IMR-90 (cell line): Measurements from ENCODE around the gene FBXW4. TPM values are rescaled to one million over a fixed set of nuclear protein-coding genes. Genes with fewer than 3 reads are reported as not detected.
A peak's percentile ranks its signal among the peaks of the same experiment; 100 is the strongest.

ENCODE experiments used
- ATAC-seq: fragments of 200-7000 bp; cut with Tn5 transposase; 2 replicates; pipeline ENCODE4 v1.9.1; 2020; ENCODE audit warnings: low read depth, mild to moderate bottlenecking, moderate library complexity
- BruUV-seq: library from RNA; stranded (reverse); fragments of 400-500 nt; replicated peaks from 2 replicates; lab custom pipeline; 2021; lab: Mats Ljungman, UMichigan
- CTCF ChIA-PET: fragments of 300-600 bp; formaldehyde crosslinking; extraction: SDS; loops from one replicate; lab custom pipeline; 2021; ENCODE audit warnings: antibody characterized with exemption; lab: Yijun Ruan, JAX
- POLR2A ChIA-PET: fragments of 300-600 bp; sonication (Branson Sonifier 250); formaldehyde crosslinking; loops from one replicate; lab custom pipeline; 2022; ENCODE audit warnings: antibody characterized with exemption; ENCODE audit not compliant: unreplicated experiment; lab: Charles Lee
- DNase-seq: peaks from one replicate; pipeline ENCODE4 v3.0.0; 2013
- H2AFZ ChIP-seq: replicated peaks from 2 replicates; pipeline ENCODE3; 2013; ENCODE audit warnings: low read length, mild to moderate bottlenecking; ENCODE audit not compliant: poor library complexity
- H2AK5ac ChIP-seq: 2 replicates; pipeline ENCODE4 v1.6.1; 2013; ENCODE audit warnings: low read depth, low read length, inconsistent platforms
- H2AK9ac ChIP-seq: replicated peaks from 2 replicates; pipeline ENCODE3; 2013; ENCODE audit warnings: mild to moderate bottlenecking, low read depth, low read length, moderate library complexity; ENCODE audit not compliant: poor library complexity
- H2BK120ac ChIP-seq: 2 replicates; pipeline ENCODE4 v1.6.1; 2013; ENCODE audit warnings: low read depth, low read length, inconsistent platforms
- H2BK15ac ChIP-seq: 3 replicates; pipeline ENCODE4 v1.6.1; 2013; ENCODE audit warnings: low read depth, low read length, inconsistent platforms
- H2BK20ac ChIP-seq: 2 replicates; pipeline ENCODE4 v1.6.1; 2013; ENCODE audit warnings: low read depth, mild to moderate bottlenecking, inconsistent platforms, low read length, moderate library complexity
- H2BK5ac ChIP-seq: 2 replicates; pipeline ENCODE4 v1.6.1; 2013; ENCODE audit warnings: mild to moderate bottlenecking, low read depth, low read length, inconsistent platforms; ENCODE audit not compliant: poor library complexity, severe bottlenecking
- H3K14ac ChIP-seq: replicated peaks from 2 replicates; pipeline ENCODE4 v1.6.1; 2013; ENCODE audit warnings: low read depth, low read length, inconsistent platforms
- H3K18ac ChIP-seq: 2 replicates; pipeline ENCODE4 v1.6.1; 2013; ENCODE audit warnings: low read depth, low read length, control low read depth
- H3K23ac ChIP-seq: 2 replicates; pipeline ENCODE4 v1.6.1; 2013; ENCODE audit warnings: low read depth, low read length, inconsistent platforms
- H3K27ac ChIP-seq: 2 replicates; pipeline ENCODE4 v1.5.1; 2013; ENCODE audit warnings: mild to moderate bottlenecking, control low read depth, low read length; ENCODE audit not compliant: insufficient read depth
- H3K27me3 ChIP-seq: 2 replicates; pipeline ENCODE4 v1.6.1; 2013; ENCODE audit warnings: low read length; ENCODE audit not compliant: control insufficient read depth, insufficient read depth
- H3K36me3 ChIP-seq: 2 replicates; pipeline ENCODE4 v1.6.1; 2013; ENCODE audit warnings: low read length, mixed read lengths; ENCODE audit not compliant: control insufficient read depth, insufficient read depth
- H3K4ac ChIP-seq: 2 replicates; pipeline ENCODE4 v1.6.1; 2013; ENCODE audit warnings: low read depth, low read length, inconsistent platforms
- H3K4me1 ChIP-seq: 2 replicates; pipeline ENCODE4 v1.6.1; 2013; ENCODE audit warnings: low read length, mixed read lengths; ENCODE audit not compliant: control insufficient read depth, insufficient read depth
- H3K4me2 ChIP-seq: 2 replicates; pipeline ENCODE4 v1.6.1; 2013; ENCODE audit warnings: low read depth, mild to moderate bottlenecking, control low read depth, low read length, moderate library complexity
- H3K4me3 ChIP-seq: 2 replicates; pipeline ENCODE4 v1.5.1; 2013; ENCODE audit warnings: low read depth, mild to moderate bottlenecking, control low read depth, low read length, moderate library complexity; ENCODE audit not compliant: insufficient read depth
- H3K56ac ChIP-seq: 2 replicates; pipeline ENCODE4 v1.6.1; 2013; ENCODE audit warnings: low read length, inconsistent platforms; ENCODE audit not compliant: insufficient read depth; ENCODE audit errors: extremely low read depth
- H3K79me1 ChIP-seq, 2 experiments: 2 replicates each; pipeline ENCODE4 v1.6.1; 2013; ENCODE audit warnings: low read length in 2 of 2, inconsistent platforms in 1 of 2, low read depth in 1 of 2
- H3K9ac ChIP-seq: 2 replicates; pipeline ENCODE4 v1.6.1; 2013; ENCODE audit warnings: low read depth, low read length, control low read depth
- H3K9me1 ChIP-seq: 2 replicates; pipeline ENCODE4 v1.6.1; 2013; ENCODE audit warnings: low read length, inconsistent platforms; ENCODE audit not compliant: insufficient read depth
- H3K9me3 ChIP-seq: 2 replicates; pipeline ENCODE4 v1.6.1; 2013; ENCODE audit warnings: low read length; ENCODE audit not compliant: control insufficient read depth, insufficient read depth
- H4K20me1 ChIP-seq: 2 replicates; pipeline ENCODE4 v1.6.1; 2013; ENCODE audit warnings: low read length, inconsistent platforms; ENCODE audit not compliant: insufficient read depth
- H4K5ac ChIP-seq: 2 replicates; pipeline ENCODE4 v1.6.1; 2013; ENCODE audit warnings: mild to moderate bottlenecking, low read depth, low read length, control low read depth
- H4K8ac ChIP-seq, 2 experiments: 2 replicates each; pipeline ENCODE4 v1.6.1; 2013; ENCODE audit warnings: low read depth in 2 of 2, low read length in 2 of 2, control low read depth in 1 of 2, inconsistent platforms in 1 of 2
- H4K91ac ChIP-seq: 2 replicates; pipeline ENCODE4 v1.6.1; 2013; ENCODE audit warnings: low read depth, low read length, inconsistent platforms; ENCODE audit not compliant: insufficient read depth
- BHLHE40 ChIP-seq: fragments of 150-350 bp; IDR thresholded peaks from 2 replicates; pipeline ENCODE4 v1.6.1; 2016; ENCODE audit warnings: mild to moderate bottlenecking, low read depth, low read length
- CEBPB ChIP-seq: IDR thresholded peaks from 2 replicates; pipeline ENCODE4 v1.6.1; 2012; ENCODE audit warnings: low read depth, low read length, improper control_type of control experiment
- CHD1 ChIP-seq: IDR thresholded peaks from 2 replicates; pipeline ENCODE4 v1.6.1; 2012; ENCODE audit warnings: low read depth, low read length, improper control_type of control experiment
- ELK1 ChIP-seq: fragments of 150-350 bp; IDR thresholded peaks from 2 replicates; pipeline ENCODE4 v1.6.1; 2016; ENCODE audit warnings: low read depth, mild to moderate bottlenecking, low read length, moderate library complexity, borderline replicate concordance
- FOS ChIP-seq: fragments of 150-350 bp; IDR thresholded peaks from 2 replicates; pipeline ENCODE4 v1.6.1; 2016; ENCODE audit warnings: low read depth, low read length
- MAFK ChIP-seq: IDR thresholded peaks from 2 replicates; pipeline ENCODE4 v1.6.1; 2012; ENCODE audit warnings: low read depth, low read length, improper control_type of control experiment
- MAZ ChIP-seq: IDR thresholded peaks from 2 replicates; pipeline ENCODE4 v1.6.1; 2012; ENCODE audit warnings: low read depth, mild to moderate bottlenecking, low read length, improper control_type of control experiment, moderate library complexity, borderline replicate concordance
- MXI1 ChIP-seq: IDR thresholded peaks from 2 replicates; pipeline ENCODE4 v1.6.1; 2012; ENCODE audit warnings: low read depth, mild to moderate bottlenecking, low read length, moderate library complexity, borderline replicate concordance
- POLR2A ChIP-seq: IDR thresholded peaks from 2 replicates; pipeline ENCODE4 v1.6.1; 2012; ENCODE audit warnings: mild to moderate bottlenecking, low read depth, low read length
- RCOR1 ChIP-seq: IDR thresholded peaks from 2 replicates; pipeline ENCODE4 v1.6.1; 2012; ENCODE audit warnings: mild to moderate bottlenecking, low read length, improper control_type of control experiment; ENCODE audit not compliant: insufficient replicate concordance
- RFX5 ChIP-seq: IDR thresholded peaks from 2 replicates; pipeline ENCODE4 v1.8.0; 2012; ENCODE audit warnings: low read depth, mild to moderate bottlenecking, low read length, moderate library complexity
- SMC3 ChIP-seq: fragments of 150-350 bp; IDR thresholded peaks from 2 replicates; pipeline ENCODE4 v1.6.1; 2016; ENCODE audit warnings: low read depth, mild to moderate bottlenecking, antibody characterized with exemption, low read length, moderate library complexity
- WGBS, 2 experiments: methylation state at CpG; one replicate each; pipeline versions ENCODE4 v1.1.5 to v1.1.7; 2013; ENCODE audit warnings: missing lambda C conversion rate in 2 of 2; ENCODE audit not compliant: insufficient read length in 1 of 2; ENCODE audit errors: extremely low coverage in 2 of 2; 5-methylcytosine and 5-hydroxymethylcytosine counted together
- dilution Hi-C: fragments of 300-500 bp; cut with HindIII; formaldehyde crosslinking; loops from one replicate; pipeline ENCODE4 v1.14.3; 2018; ENCODE audit warnings: low sequenced_read_pairs; ENCODE audit not compliant: unreplicated experiment
- in situ Hi-C: fragments of 300-500 bp; cut with MboI; formaldehyde crosslinking; loops from 3 replicates; pipeline ENCODE4 v1.14.3; 2019; ENCODE audit warnings: low sequenced_read_pairs, inconsistent platforms, mixed read lengths
- intact Hi-C: fragments of 100-400 bp; cut with micrococcal nuclease; formaldehyde crosslinking; loops from 2 replicates; pipeline ENCODE4 v1.10.0; 2022
- polyA plus RNA-seq, 3 experiments: library from polyadenylated mRNA; depleted of rRNA; stranded (reverse); fragments of >200 nt; gene quantifications; 2 replicates each; pipeline ENCODE4 v1.2.3, GENCODE V29; 2012; ENCODE audit warnings: low replicate concordance in 1 of 3
- total RNA-seq: library from RNA; depleted of rRNA; stranded (reverse); fragments of >200 nt; gene quantifications from 2 replicates; pipeline ENCODE4 v1.2.3, GENCODE V29; 2012

Gene FBXW4
- total and polyA plus RNA-seq, 2 of the 4 experiments (the other 2 are of a cell fraction) = 19.3 to 26.7 TPM

DNA sequence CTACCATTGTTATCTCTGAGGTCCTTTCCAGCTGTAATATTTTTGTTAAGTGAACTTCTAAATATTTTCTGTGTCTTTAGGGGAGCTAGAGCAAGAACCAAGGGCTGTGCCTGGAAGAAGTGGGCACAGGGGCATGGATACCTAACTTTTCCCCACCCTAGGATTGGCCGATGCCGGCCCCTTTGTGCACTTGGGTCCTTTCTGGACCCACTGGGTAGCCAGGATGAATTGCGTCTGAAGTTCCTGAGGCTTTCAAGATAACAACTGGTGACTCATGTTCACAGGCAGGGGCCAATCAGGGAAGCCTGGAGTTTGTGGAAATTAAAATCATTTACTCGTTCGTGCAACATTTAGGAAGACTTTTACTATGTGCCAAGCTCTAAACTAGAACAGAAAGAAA is 106.1 kb downstream of the FBXW4 start:
- Histone ChIP-seq H2AK9ac (no peak overlapping the region), H3K4me2 (peak overlapping the region; percentile 75), H3K56ac (no peak overlapping the region), H3K27me3 (no peaks in the 10 kb centered on the region), H3K9ac (peak overlapping the region; percentile 29; the same call in 1 of the 2 replicates), H3K9me1 (peaks cover 11% of the 10 kb centered on the region), H3K4me1 (peaks cover 6% of the 10 kb centered on the region), H4K91ac (no peak overlapping the region), H3K23ac (no peak overlapping the region), H2BK15ac (no peak overlapping the region), H2AFZ (peak overlapping the region; percentile 74), H3K4ac (no peak overlapping the region), H3K14ac (no peak overlapping the region), H2BK120ac (no peak overlapping the region), H3K27ac (no peak overlapping the region), H2BK5ac (no peak overlapping the region), H4K20me1 (no peaks in the 10 kb centered on the region), H4K8ac (no peak overlapping the region), H2BK20ac (no peak overlapping the region), H3K18ac (no peak overlapping the region), H3K4me3 (peak overlapping the region; percentile 81; the same call in 1 of the 2 replicates), H2AK5ac (no peak overlapping the region), H3K79me1 (peaks cover 24 to 41% of the 10 kb centered on the region in 2 experiments), H3K36me3 (peaks cover 9% of the 10 kb centered on the region; the same call in 1 of the 2 replicates), H3K9me3 (no peaks in the 10 kb centered on the region), H4K5ac (no peak overlapping the region)
- dilution Hi-C loops = no loop called here
- BruUV-seq = no TSS peak
- DNase-seq = peak; percentile 65
- intact Hi-C loops = no loop called here
- POLR2A ChIA-PET = no interaction called here
- in situ Hi-C loops = no loop called here
- peak; percentile 50 for ATAC-seq
- TF ChIP-seq POLR2A (0 out of 2 replicates have a peak, but pooled peaks have one; percentile 23), RFX5 (peak; percentile 93), ELK1 (no peak), MAFK (no peak), MAZ (no peak), FOS (peak; percentile 65; the same call in 1 of the 2 replicates), CEBPB (no peak), SMC3 (no peak), CHD1 (no peak), BHLHE40 (no peak), RCOR1 (no peak), MXI1 (no peak)
- 20% methylated on average over 1 of the region's 5 CpGs; no CpG with 5 or more reads in 1 of the 2 experiments for WGBS, 2 experiments
- CTCF ChIA-PET = interaction anchor here (1.2 kb wide), 1 partner anchor 14 kb away, joined by 7 read pairs; no protein-coding TSS in a partner anchor
